BJ (cell line): Measurements from ENCODE around the gene LAMB2. TPM values are rescaled to one million over a fixed set of nuclear protein-coding genes. Genes with fewer than 3 reads are reported as not detected.

Source experiments
- CTCF ChIA-PET: fragments of 350-600 bp; formaldehyde crosslinking; extraction: SDS; loops from one replicate; lab custom pipeline; 2021; ENCODE audit warnings: antibody characterized with exemption, inconsistent platforms; lab: Yijun Ruan, JAX
- POLR2A ChIA-PET: fragments of 300-600 bp; sonication (Branson Sonifier 250); formaldehyde crosslinking; extraction: SDS; loops from one replicate; lab custom pipeline; 2021; ENCODE audit warnings: antibody characterized with exemption; lab: Charles Lee
- DNase-seq: peaks from one replicate; pipeline ENCODE4 v3.0.0-alpha.2; 2011; ENCODE audit warnings: low read depth
- H3K27me3 ChIP-seq: 2 replicates; pipeline ENCODE4 v1.6.0; 2011; ENCODE audit warnings: low read length; ENCODE audit not compliant: control insufficient read depth, insufficient read depth
- H3K36me3 ChIP-seq: 2 replicates; pipeline ENCODE4 v1.5.1; 2011; ENCODE audit warnings: low read length; ENCODE audit not compliant: control insufficient read depth, insufficient read depth
- H3K4me3 ChIP-seq: 2 replicates; pipeline ENCODE4 v1.5.1; 2011; ENCODE audit warnings: low read depth, mild to moderate bottlenecking, control low read depth, low read length
- polyA plus RNA-seq: library from polyadenylated mRNA; depleted of rRNA; stranded (reverse); fragments of >200 nt; gene quantifications from 2 replicates; pipeline ENCODE4 v1.2.3, GENCODE V29; 2011
- TF ChIP-seq, protein P1 (sequence below): IDR thresholded peaks from 2 replicates; pipeline ENCODE4 v1.5.1; 2011; ENCODE audit warnings: low read depth, mild to moderate bottlenecking, control low read depth, inconsistent platforms, low read length, moderate library complexity; ENCODE audit not compliant: insufficient read depth

Gene LAMB2
- polyA plus RNA-seq, 1 experiment, result 1,544 TPM

DNA sequence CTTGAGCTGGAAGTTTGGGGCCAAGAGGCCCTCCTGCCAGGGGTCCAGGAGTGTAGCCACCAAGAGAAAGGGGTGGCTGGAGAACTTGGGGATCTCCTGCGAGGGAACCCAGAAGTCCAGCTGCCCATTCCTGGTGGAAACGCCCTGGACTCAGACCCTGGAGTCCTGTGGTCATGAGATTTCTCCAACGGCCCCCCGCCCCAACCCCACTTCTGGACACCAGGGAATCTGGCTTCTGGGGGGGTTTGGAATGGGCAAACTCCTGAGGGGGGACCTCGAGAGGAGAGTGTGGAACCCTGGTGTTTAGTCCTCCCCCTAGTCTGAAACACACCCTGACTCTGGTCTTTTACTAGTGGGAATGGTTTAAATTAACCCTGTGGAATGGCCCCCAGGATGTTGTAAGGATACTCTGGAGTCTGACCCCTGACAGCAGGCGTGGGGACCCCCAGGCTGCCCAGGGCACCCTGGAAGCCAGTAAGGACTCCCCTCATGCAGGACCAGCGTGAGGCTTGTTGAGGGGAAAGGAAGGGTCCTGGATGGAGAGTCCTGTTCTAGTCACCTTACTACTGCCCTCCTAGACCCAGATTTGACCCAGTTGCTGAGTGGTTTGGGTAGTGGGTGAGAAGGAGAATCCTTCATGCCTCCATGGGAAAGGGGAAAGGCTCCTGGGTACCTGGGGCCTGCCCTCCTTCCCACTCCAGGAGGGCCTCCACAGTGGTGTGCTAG lies 39.1 kb upstream of the LAMB2 start:
- Histone ChIP-seq H3K27me3 (no peaks in the 10 kb centered on the region), H3K36me3 (peaks cover 15% of the 10 kb centered on the region), H3K4me3 (peak overlapping the region; percentile 80)
- POLR2A ChIA-PET, result interaction anchor here (0.5 kb wide), 1 partner anchor 501 kb away, joined by 3 read pairs; no protein-coding TSS in a partner anchor
- DNase-seq, result no peak
- TF ChIP-seq, protein P1, sequence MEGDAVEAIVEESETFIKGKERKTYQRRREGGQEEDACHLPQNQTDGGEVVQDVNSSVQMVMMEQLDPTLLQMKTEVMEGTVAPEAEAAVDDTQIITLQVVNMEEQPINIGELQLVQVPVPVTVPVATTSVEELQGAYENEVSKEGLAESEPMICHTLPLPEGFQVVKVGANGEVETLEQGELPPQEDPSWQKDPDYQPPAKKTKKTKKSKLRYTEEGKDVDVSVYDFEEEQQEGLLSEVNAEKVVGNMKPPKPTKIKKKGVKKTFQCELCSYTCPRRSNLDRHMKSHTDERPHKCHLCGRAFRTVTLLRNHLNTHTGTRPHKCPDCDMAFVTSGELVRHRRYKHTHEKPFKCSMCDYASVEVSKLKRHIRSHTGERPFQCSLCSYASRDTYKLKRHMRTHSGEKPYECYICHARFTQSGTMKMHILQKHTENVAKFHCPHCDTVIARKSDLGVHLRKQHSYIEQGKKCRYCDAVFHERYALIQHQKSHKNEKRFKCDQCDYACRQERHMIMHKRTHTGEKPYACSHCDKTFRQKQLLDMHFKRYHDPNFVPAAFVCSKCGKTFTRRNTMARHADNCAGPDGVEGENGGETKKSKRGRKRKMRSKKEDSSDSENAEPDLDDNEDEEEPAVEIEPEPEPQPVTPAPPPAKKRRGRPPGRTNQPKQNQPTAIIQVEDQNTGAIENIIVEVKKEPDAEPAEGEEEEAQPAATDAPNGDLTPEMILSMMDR, result no peak
- CTCF ChIA-PET, result interaction anchor here (0.8 to 2.5 kb wide), 15 partner anchors 9 to 289 kb away, joined by 3 to 25 read pairs (median 6); partner anchors contain the start of genes C3orf62, LAMB2 and USP4

DNA sequence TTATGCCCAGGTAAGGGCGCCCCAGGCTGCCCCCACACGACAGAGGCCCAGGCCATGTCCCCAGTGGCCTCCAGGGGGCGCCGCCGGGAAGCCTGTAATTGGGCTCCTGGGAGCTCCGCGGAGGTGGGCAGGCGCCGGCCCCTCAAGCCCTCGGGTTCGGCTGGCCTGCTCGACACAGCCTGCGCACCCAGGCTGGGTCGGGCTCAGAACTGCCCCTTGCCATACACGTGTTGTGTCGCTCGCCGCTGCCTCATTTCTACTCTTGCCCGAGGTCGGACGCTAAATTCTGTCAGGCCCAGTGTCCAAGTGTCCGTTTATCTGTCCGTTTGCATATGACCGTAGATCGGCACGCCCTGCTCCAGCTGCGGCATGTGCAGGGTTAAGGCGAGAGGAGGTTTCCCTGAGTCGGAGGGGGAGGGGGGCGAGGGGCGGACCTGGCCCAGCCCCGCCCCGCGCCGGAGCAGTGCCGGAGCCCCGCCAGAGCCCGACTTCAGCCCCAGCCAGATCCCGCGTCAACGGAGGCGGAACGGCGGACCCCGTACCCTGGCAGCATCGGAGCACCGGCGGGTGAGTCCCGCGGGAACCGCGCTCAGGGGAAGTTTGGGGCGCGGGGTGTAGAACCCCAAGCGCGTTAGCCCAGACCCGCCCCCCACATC lies 38.4 kb upstream of the LAMB2 start, which contains the start of gene KLHDC8B:
TSS of gene KLHDC8B (plus strand) at position 480 of the 656 bp plus-strand sequence. CDS start 1,172 bp downstream, outside the sequence.
- Histone ChIP-seq H3K27me3 (no peaks in the 10 kb centered on the region), H3K36me3 (peaks cover 15% of the 10 kb centered on the region), H3K4me3 (peak within 1 kb of the TSS; percentile 80)
- ChIA-PET POLR2A (interaction anchor here (0.5 to 0.6 kb wide), 2 partner anchors 501 to 1429 kb away, joined by 3 to 4 read pairs; no protein-coding TSS in a partner anchor), CTCF (interaction anchor here (0.6 to 2.5 kb wide), 31 partner anchors 10 to 640 kb away, joined by 3 to 25 read pairs (median 5); partner anchors contain the start of genes C3orf62, LAMB2, NICN1 and QRICH1)
- peak; percentile 44 for DNase-seq
- TF ChIP-seq, protein P1, result peak; percentile 99

DNA sequence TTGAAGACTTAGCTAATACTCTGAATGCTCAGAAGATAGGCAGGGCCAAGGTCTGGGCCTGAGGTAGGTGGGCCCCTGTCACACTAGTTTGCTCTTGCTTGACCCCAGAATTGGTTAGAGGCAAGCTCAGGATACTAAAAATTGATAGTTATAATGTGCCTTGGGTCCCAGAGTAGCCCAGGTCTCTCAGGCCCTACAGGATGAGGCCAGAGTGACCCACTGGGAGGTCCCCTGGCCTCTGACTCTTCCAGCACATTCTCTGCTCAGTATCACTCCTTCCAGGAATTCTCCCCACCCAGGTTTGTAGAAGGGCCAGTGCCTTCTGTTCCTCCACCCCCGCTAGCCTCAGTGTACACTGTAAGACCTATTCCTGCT lies 37.9 kb upstream of the LAMB2 start:
- CTCF ChIA-PET, result interaction anchor here (0.6 to 2.5 kb wide), 31 partner anchors 9 to 641 kb away, joined by 3 to 25 read pairs (median 5); partner anchors contain the start of genes C3orf62, LAMB2, NICN1 and QRICH1
- POLR2A ChIA-PET, result interaction anchor here (0.6 to 0.8 kb wide), 2 partner anchors 251 to 1429 kb away, joined by 4 read pairs; no protein-coding TSS in a partner anchor
- TF ChIP-seq, protein P1, result no peak
- Histone ChIP-seq H3K4me3 (peak overlapping the region; percentile 80), H3K27me3 (no peaks in the 10 kb centered on the region), H3K36me3 (peaks cover 15% of the 10 kb centered on the region)
- DNase-seq, result no peak

DNA sequence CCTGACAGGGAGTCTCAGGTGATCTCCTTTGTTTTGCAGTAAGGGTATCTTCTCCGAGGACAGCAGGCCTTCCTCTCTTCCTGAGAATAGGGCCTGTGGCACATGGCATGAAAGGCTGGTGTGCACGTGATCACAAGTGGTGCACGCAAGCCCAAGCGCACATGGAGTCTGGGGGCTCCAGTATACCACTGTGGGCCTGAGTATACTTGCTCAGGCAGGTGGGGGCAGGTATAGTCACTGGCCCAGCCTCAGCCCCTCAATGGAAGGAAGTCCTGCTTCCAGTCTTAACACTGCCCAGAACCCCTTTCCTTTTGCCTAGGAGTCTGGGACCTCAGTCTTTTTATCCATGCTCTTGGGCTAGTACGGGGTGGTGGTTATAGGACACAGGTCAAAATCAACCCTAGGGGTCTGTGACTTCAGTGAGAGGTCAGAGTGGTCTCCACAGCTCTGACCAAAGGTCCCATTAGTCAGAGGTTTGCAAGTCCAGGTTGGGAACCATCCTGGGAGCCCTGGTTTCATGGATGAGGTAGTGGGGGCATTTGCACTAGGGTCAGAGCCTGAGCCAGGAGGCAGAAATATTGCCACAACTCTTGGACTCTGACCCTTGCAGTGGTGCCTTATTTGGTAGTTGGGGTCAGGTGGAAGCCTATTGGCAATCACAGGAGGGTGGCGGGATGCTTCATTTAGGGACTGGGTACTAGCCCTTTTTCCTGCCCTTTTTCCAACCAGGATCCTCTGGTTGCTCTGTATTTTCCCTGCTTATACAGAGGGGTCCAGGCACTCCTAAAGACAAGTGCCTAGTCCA lies 34.1 kb upstream of the LAMB2 start:
- TF ChIP-seq, protein P1, result no peak
- POLR2A ChIA-PET, result no interaction called here
- H3K27me3 ChIP-seq, result no peaks in the 10 kb centered on the region
- peaks cover 17% of the 10 kb centered on the region for H3K36me3 ChIP-seq
- H3K4me3 ChIP-seq, result peak overlapping the region; percentile 96; the same call in 1 of the 2 replicates
- CTCF ChIA-PET, result no interaction called here
- DNase-seq, result no peak
